Measurements from ENCODE around the gene LYAR.
A peak's percentile ranks its signal among the peaks of the same experiment; 100 is the strongest.

The LYAR gene

GRCh38 chr4:4289941-4290850 is at the start of gene LYAR, which contains the start of gene ZBTB49:
Gene LYAR, minus strand, starts transcription at chr4:4290154. Its CDS starts 6,412 bp downstream, at chr4:4283742.
Gene ZBTB49, plus strand, starts transcription at chr4:4290251. Its CDS starts 9,695 bp downstream, at chr4:4299946.
- Histone ChIP-seq H3F3A (ENCODE audit: low read depth) (no peaks in the 10 kb centered on the region), H3K4me3 (ENCODE audit: low read length, poor library complexity, severe bottlenecking) (peak within 1 kb of the TSS; percentile 92), H3K4me2 (ENCODE audit: low read depth, low read length, poor library complexity, severe bottlenecking) (peak within 1 kb of the TSS; percentile 87), H3K9ac (ENCODE audit: low read depth, low read length, poor library complexity, severe bottlenecking) (peak within 1 kb of the TSS; percentile 86), H2AFZ (ENCODE audit: low read length) (peak within 1 kb of the TSS; percentile 80), H3K9me3 (ENCODE audit: insufficient read depth, low read depth, low read length) (no peaks in the 10 kb centered on the region), H3K9me2 (replicated peaks; ENCODE audit: low read depth, low read length) (no peaks in the 10 kb centered on the region), H3K79me2 (ENCODE audit: insufficient read depth, low read length) (peaks cover 79% of the 10 kb centered on the region), H3K36me3 (ENCODE audit: insufficient read depth, low read length) (no peaks in the 10 kb centered on the region), H3K27me3 (ENCODE audit: insufficient read depth, low read length, poor library complexity, severe bottlenecking) (no peaks in the 10 kb centered on the region), H3K4me1 (ENCODE audit: insufficient read depth, low read length, poor library complexity, severe bottlenecking) (peaks cover 51% of the 10 kb centered on the region), H4K20me1 (ENCODE audit: insufficient read depth, low read length, poor library complexity, severe bottlenecking) (peaks cover 14% of the 10 kb centered on the region)
- TF ChIP-seq EZH2phosphoT487 (IDR thresholded peaks at IDR 0.05; ENCODE audit: borderline replicate concordance) (no peak), CTCF (conservative IDR thresholded peaks at IDR 0.05; ENCODE audit: low read length) (no peak)

- no peaks in the 10 kb centered on the region for H3F3A ChIP-seq (ENCODE audit: low read depth)
- no peaks in the 10 kb centered on the region for H3K9me2 ChIP-seq (replicated peaks; ENCODE audit: low read depth, low read length)
- no peak overlapping the region for H3K4me3 ChIP-seq (ENCODE audit: low read length, poor library complexity, severe bottlenecking)
- no peak for TF ChIP-seq CTCF (conservative IDR thresholded peaks at IDR 0.05; ENCODE audit: low read length)
- TF ChIP-seq EZH2phosphoT487 (IDR thresholded peaks at IDR 0.05; ENCODE audit: borderline replicate concordance) = no peak
- H3K79me2 ChIP-seq (ENCODE audit: insufficient read depth, low read length) = no peaks in the 10 kb centered on the region
- no peaks in the 10 kb centered on the region for H4K20me1 ChIP-seq (ENCODE audit: insufficient read depth, low read length, poor library complexity, severe bottlenecking)
- no peaks in the 10 kb centered on the region for H3K9me3 ChIP-seq (ENCODE audit: insufficient read depth, low read depth, low read length)
- H3K4me1 ChIP-seq (ENCODE audit: insufficient read depth, low read length, poor library complexity, severe bottlenecking) = no peaks in the 10 kb centered on the region
- H3K27me3 ChIP-seq (ENCODE audit: insufficient read depth, low read length, poor library complexity, severe bottlenecking) = no peaks in the 10 kb centered on the region
- no peak overlapping the region for H3K9ac ChIP-seq (ENCODE audit: low read depth, low read length, poor library complexity, severe bottlenecking)
- no peak overlapping the region for H3K4me2 ChIP-seq (ENCODE audit: low read depth, low read length, poor library complexity, severe bottlenecking)
- no peaks in the 10 kb centered on the region for H3K36me3 ChIP-seq (ENCODE audit: insufficient read depth, low read length)
- H2AFZ ChIP-seq (ENCODE audit: low read length) = no peak overlapping the region
These were observed 49.6 kb upstream of the LYAR start for GRCh38 chr4:4339504-4340085.

GRCh38 chr4:4338210-4339001 is 48.5 kb upstream of the LYAR start:
- H3K4me1 ChIP-seq (ENCODE audit: insufficient read depth, low read length, poor library complexity, severe bottlenecking) = no peaks in the 10 kb centered on the region
- no peaks in the 10 kb centered on the region for H3K27me3 ChIP-seq (ENCODE audit: insufficient read depth, low read length, poor library complexity, severe bottlenecking)
- H3K36me3 ChIP-seq (ENCODE audit: insufficient read depth, low read length) = no peaks in the 10 kb centered on the region
- H3K9ac ChIP-seq (ENCODE audit: low read depth, low read length, poor library complexity, severe bottlenecking) = no peak overlapping the region
- TF ChIP-seq EZH2phosphoT487 (IDR thresholded peaks at IDR 0.05; ENCODE audit: borderline replicate concordance) (no peak), CTCF (conservative IDR thresholded peaks at IDR 0.05; ENCODE audit: low read length) (no peak)
- H2AFZ ChIP-seq (ENCODE audit: low read length) = no peak overlapping the region
- H3K9me2 ChIP-seq (replicated peaks; ENCODE audit: low read depth, low read length) = no peaks in the 10 kb centered on the region
- H3K4me2 ChIP-seq (ENCODE audit: low read depth, low read length, poor library complexity, severe bottlenecking) = no peak overlapping the region
- H3K79me2 ChIP-seq (ENCODE audit: insufficient read depth, low read length) = no peaks in the 10 kb centered on the region
- H3F3A ChIP-seq (ENCODE audit: low read depth) = no peaks in the 10 kb centered on the region
- H4K20me1 ChIP-seq (ENCODE audit: insufficient read depth, low read length, poor library complexity, severe bottlenecking) = no peaks in the 10 kb centered on the region
- no peak overlapping the region for H3K4me3 ChIP-seq (ENCODE audit: low read length, poor library complexity, severe bottlenecking)
- no peaks in the 10 kb centered on the region for H3K9me3 ChIP-seq (ENCODE audit: insufficient read depth, low read depth, low read length)
